Right atrium auricular region (tissue), 2 donors: ENCODE results near the gene ASPM. TPM values are rescaled to one million over a fixed set of nuclear protein-coding genes. Genes with fewer than 3 reads are reported as not detected.

Experiments
- DNase-seq: peaks from one replicate; pipeline ENCODE4 v3.0.0-alpha.2; 2019; ENCODE audit warnings: low spot score
- H3K27ac ChIP-seq, 2 donors: fragments of 200-600 bp; sonication (generic); 1 replicate in 1 of 2; 2 replicates in 1 of 2; pipeline ENCODE4 v1.5.1; 2016 to 2019
- H3K27me3 ChIP-seq, 2 donors: fragments of 200-600 bp; sonication (generic); one replicate each; pipeline versions ENCODE4 v1.5.1 to v1.6.0; 2017 to 2019
- H3K36me3 ChIP-seq: fragments of 200-600 bp; sonication (generic); one replicate; pipeline ENCODE4 v1.5.1; 2016
- H3K4me1 ChIP-seq, 2 donors: fragments of 200-600 bp; sonication (generic); one replicate each; pipeline versions ENCODE4 v1.5.1 to v1.6.0; 2017 to 2019
- H3K4me3 ChIP-seq, 2 donors: fragments of 200-600 bp; sonication (generic); 1 replicate in 1 of 2; 2 replicates in 1 of 2; pipeline ENCODE4 v1.5.1; 2017 to 2019; ENCODE audit warnings: mild to moderate bottlenecking in 1 of 2, moderate library complexity in 1 of 2
- H3K9me3 ChIP-seq, 2 donors: fragments of 200-600 bp; sonication (generic); one replicate each; pipeline ENCODE4 v1.5.1; 2019
- total RNA-seq, 2 donors: library from RNA; depleted of rRNA; stranded (reverse); fragments of >200 nt; gene quantifications; one replicate each; pipeline ENCODE4 v1.1.0, GENCODE V29; 2016
- TF ChIP-seq, protein P1 (sequence below), 2 donors: fragments of 200-600 bp; sonication (generic); IDR thresholded peaks; one replicate each; pipeline ENCODE4 v1.5.1; 2019; ENCODE audit warnings: antibody characterized with exemption in 2 of 2

The ASPM gene
- total RNA-seq, 2 donors from 2014 or later, result 0.20 to 2.4 TPM

DNA sequence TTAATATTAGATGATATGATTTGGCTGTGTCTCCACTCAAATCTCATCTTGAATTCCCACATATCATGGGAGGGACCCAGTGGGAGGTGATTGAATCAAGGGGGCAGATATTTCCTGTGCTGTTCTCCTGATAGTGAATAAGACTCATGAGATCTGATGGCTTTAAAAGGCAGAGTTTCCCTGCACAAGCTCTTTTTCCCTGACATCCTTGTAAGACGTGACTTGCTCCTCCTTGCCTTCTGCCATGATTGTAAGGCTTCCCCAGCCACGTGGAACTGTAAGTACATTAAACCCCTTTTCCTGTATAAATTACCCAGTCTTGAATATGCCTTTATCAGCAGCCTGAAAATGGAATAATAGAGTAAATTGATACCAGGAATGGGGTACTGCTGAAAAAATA, 66.1 kb downstream of the ASPM start:
- Histone ChIP-seq H3K4me3 (no peak overlapping the region), H3K27me3 (no peaks in the 10 kb centered on the region), H3K4me1 (no peaks in the 10 kb centered on the region), H3K36me3 (no peaks in the 10 kb centered on the region), H3K27ac (no peak overlapping the region), H3K9me3 (peaks cover 0 to 11% of the 10 kb centered on the region in 2 donors)
- TF ChIP-seq, protein P1, sequence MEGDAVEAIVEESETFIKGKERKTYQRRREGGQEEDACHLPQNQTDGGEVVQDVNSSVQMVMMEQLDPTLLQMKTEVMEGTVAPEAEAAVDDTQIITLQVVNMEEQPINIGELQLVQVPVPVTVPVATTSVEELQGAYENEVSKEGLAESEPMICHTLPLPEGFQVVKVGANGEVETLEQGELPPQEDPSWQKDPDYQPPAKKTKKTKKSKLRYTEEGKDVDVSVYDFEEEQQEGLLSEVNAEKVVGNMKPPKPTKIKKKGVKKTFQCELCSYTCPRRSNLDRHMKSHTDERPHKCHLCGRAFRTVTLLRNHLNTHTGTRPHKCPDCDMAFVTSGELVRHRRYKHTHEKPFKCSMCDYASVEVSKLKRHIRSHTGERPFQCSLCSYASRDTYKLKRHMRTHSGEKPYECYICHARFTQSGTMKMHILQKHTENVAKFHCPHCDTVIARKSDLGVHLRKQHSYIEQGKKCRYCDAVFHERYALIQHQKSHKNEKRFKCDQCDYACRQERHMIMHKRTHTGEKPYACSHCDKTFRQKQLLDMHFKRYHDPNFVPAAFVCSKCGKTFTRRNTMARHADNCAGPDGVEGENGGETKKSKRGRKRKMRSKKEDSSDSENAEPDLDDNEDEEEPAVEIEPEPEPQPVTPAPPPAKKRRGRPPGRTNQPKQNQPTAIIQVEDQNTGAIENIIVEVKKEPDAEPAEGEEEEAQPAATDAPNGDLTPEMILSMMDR (IDR thresholded peaks at IDR 0.05), result no peak
- DNase-seq, result no peak

DNA sequence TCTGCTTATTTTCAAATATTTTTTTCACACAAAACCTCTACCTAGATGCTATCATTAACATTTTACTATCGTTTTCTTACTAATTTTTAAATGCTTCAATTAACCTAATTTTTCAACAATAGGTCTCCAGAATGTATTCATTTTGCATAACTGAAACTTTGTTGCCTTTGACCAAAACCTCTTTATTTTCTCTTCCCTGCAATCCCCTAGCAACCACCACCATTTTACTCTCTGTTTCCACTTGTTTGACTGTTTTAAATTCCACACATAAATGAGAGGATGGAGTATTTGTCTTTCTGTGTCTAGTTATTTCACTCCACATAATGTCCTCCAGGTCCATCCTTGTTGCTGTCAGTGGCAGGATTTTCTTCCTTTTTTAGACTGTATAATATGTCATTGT, 69.9 kb downstream of the ASPM start:
- Histone ChIP-seq H3K36me3 (no peaks in the 10 kb centered on the region), H3K4me3 (no peak overlapping the region), H3K27me3 (no peaks in the 10 kb centered on the region), H3K27ac (no peak overlapping the region), H3K4me1 (no peaks in the 10 kb centered on the region), H3K9me3 (peaks cover 0 to 9% of the 10 kb centered on the region in 2 donors)
- TF ChIP-seq, protein P1 (IDR thresholded peaks at IDR 0.05), result no peak
- DNase-seq, result no peak

DNA sequence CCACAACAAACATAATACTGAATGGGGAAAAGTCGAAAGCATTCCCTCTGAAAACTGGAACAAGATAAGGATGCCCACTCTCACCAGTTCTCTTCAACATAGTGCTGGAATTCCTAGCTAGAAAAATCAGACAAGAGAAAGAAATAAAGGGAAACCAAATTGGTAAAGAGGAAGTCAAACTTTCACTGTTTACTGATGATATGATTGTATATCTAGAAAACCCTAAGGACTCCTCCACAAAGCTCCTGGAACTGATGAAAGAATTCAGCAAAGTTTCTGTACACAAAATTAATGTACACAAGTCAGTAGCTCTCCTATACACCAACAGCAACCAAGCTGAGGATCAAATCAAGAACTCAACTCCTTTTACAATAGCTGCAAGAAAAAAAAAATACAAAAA, 72.5 kb downstream of the ASPM start:
- peaks cover 0 to 9% of the 10 kb centered on the region in 2 donors for H3K9me3 ChIP-seq
- no peaks in the 10 kb centered on the region for H3K36me3 ChIP-seq
- TF ChIP-seq, protein P1 (IDR thresholded peaks at IDR 0.05), result no peak
- no peak overlapping the region for H3K4me3 ChIP-seq
- H3K27ac ChIP-seq, result no peak overlapping the region
- H3K4me1 ChIP-seq, result no peaks in the 10 kb centered on the region
- no peak for DNase-seq
- H3K27me3 ChIP-seq, result no peaks in the 10 kb centered on the region

DNA sequence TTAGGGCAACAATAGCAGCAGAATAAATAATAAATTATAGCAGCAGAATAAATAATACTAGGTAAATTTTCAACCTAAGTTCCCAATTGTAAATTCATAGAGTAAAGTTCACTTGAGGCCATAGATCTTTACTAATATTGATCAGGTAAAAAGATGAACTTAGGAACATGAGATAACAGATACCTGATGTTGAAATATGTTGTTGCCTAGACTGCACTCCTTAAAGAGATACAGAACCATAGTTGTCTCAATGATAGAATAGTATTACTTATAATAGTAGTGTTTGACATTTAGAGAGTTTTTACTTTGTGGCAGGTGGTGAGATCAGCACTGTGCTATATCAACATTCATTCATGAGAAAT, 79.0 kb downstream of the ASPM start:
- H3K27me3 ChIP-seq, result no peaks in the 10 kb centered on the region

DNA sequence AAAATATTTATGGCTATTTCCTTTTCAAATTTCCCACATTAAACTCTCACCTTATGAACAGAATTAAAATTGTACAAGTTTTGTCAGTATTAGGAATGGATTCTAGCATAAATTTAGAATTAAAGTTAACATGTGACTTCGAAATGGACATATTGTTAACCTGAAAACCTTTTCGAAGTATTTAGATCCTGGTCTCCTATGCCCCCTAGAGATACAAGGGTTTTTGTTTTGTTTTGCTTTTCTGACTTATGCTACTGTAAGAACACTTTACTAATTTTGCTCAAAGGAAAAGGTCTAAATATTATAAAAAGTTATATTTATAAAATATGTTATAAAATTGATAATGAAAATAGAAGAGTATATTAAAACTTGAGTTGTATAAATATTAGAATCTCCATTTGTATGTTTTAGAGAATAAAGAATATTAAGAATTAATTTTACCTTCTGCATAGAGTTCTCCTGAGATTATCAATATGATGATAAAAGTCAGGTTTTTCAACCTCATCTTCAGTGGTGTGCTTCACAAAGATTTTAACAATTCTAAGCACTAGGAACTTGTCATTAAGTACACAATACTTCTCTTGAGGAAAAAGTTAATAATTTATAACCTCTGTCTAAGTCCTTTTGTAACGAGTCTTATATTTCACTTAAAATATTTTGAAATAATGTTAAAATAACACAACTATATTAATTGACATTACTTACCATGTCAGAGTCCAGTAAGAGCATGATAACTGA, 79.6 kb downstream of the ASPM start, which contains the start of gene F13B:
TSS of gene F13B (minus strand) at position 542 of the 738 bp plus-strand sequence. CDS start at position 505, 37 bp downstream.
- peaks cover 0 to 9% of the 10 kb centered on the region in 2 donors for H3K9me3 ChIP-seq
- H3K4me3 ChIP-seq, result no peak within 1 kb of the TSS
- no peaks in the 10 kb centered on the region for H3K4me1 ChIP-seq
- no peaks in the 10 kb centered on the region for H3K27me3 ChIP-seq
- no peak for DNase-seq
- H3K27ac ChIP-seq, result no peak within 1 kb of the TSS
- TF ChIP-seq, protein P1 (IDR thresholded peaks at IDR 0.05), result no peak
- no peaks in the 10 kb centered on the region for H3K36me3 ChIP-seq

More for the DNA sequence above, 79.0 kb downstream of the ASPM start:
- no peak overlapping the region for H3K27ac ChIP-seq
- no peak for DNase-seq
- H3K9me3 ChIP-seq, result peaks cover 0 to 9% of the 10 kb centered on the region in 2 donors
- H3K4me1 ChIP-seq, result no peaks in the 10 kb centered on the region
- H3K36me3 ChIP-seq, result no peaks in the 10 kb centered on the region
- no peak overlapping the region for H3K4me3 ChIP-seq
- TF ChIP-seq, protein P1 (IDR thresholded peaks at IDR 0.05), result no peak

DNA sequence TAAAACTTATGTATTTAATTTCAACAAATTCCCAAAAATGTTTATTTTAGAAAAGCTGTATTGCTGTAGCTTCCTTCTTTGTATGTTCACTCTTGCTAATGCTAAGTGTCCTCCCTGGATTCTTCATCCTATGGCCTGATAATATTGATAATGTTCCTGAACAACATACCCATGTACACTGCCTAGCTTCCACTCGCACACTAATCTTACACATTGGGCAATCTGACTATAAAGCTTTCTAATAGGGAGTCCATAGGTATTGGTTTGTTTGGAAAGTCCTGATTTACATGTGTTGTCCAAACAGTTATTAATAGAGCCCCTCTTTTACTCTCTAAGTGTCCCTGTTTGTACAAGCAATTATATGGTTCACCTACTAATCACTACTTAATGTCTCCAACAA, 80.2 kb downstream of the ASPM start:
- Histone ChIP-seq H3K27ac (no peak overlapping the region), H3K9me3 (peaks cover 0 to 9% of the 10 kb centered on the region in 2 donors), H3K36me3 (no peaks in the 10 kb centered on the region), H3K4me3 (no peak overlapping the region), H3K27me3 (no peaks in the 10 kb centered on the region), H3K4me1 (no peaks in the 10 kb centered on the region)
- DNase-seq, result no peak
- TF ChIP-seq, protein P1 (IDR thresholded peaks at IDR 0.05), result no peak
